Ishikawa (cell line): ENCODE measurements around the gene FOXC1.

ENCODE experiments used
- EP300 ChIP-seq: IDR thresholded peaks from 2 replicates; pipeline ENCODE4 v1.6.1; 2012; ENCODE audit warnings: borderline replicate concordance
- TCF12 ChIP-seq: IDR thresholded peaks from 2 replicates; pipeline ENCODE4 v1.6.1; 2012; ENCODE audit warnings: low read depth

- no peak for TF ChIP-seq TCF12
- TF ChIP-seq EP300, result no peak
Observed at GRCh38 chr6:1609648-1610496, at the start of gene FOXC1.
